Measurements from ENCODE around the gene FUCA1. TPM values are rescaled to one million over a fixed set of nuclear protein-coding genes. Genes with fewer than 3 reads are reported as not detected.

FUCA1 gene
- total and polyA plus RNA-seq, 2 of the 4 experiments (the other 2 are of a cell fraction), result 2.9 to 3.5 TPM

- TF ChIP-seq CTCF (conservative IDR thresholded peaks at IDR 0.05; ENCODE audit: low read depth, low read length) (no peak), USF2 (IDR thresholded peaks at IDR 0.05; ENCODE audit: low read depth, low read length) (peak; percentile 92)
Measured at GRCh38 chr1:23825076-23825761, 42.9 kb downstream of the FUCA1 start, which contains the start of gene HMGCL (continued).
